HUDEP-2 (cell line): ENCODE results near the gene RAPGEF6.

ENCODE experiments used
- DNase-seq, 76 experiments: peaks; one replicate each; lab custom pipeline; 2025; ENCODE audit not compliant: unreplicated experiment in 76 of 76; lab: John Stamatoyannopoulos, UW

Gene RAPGEF6

DNA sequence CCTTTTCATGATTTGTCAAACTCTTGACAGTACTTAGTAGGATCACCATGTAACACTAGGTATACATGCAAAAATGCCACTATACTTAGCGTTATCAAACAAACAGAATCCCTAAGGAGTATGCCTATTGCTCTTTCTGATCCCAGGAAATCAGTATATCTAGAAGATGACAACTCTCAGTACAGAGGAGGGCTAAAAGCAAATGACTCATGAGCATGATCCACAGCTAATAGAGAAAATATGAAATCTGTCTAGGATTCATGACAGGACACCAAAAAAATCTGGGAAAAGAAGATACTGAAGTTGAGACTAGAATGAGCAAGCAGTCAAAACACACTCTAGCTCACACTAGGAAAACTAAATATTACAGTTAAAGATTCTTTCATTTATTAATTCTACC, 89.2 kb downstream of the RAPGEF6 start:
- no peak for DNase-seq

DNA sequence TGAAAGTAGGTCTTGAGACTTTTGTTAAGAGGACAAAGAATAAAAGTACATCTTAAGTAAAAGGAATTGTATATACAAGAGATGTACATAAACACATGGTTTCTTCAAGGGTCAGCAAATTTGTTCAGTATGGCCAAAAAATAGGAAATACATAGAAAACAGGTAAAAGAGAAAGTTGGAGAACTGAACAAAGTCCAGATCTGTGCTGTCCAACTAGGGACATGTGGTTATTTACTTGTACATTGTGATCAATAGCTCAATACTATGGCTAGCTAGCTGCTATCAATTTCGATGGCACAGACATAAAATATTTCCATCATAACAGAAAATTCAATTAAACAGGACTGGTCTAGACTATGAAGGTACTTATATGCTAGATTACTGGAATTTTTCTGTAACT, 92.3 kb downstream of the RAPGEF6 start:
- no peak for DNase-seq

DNA sequence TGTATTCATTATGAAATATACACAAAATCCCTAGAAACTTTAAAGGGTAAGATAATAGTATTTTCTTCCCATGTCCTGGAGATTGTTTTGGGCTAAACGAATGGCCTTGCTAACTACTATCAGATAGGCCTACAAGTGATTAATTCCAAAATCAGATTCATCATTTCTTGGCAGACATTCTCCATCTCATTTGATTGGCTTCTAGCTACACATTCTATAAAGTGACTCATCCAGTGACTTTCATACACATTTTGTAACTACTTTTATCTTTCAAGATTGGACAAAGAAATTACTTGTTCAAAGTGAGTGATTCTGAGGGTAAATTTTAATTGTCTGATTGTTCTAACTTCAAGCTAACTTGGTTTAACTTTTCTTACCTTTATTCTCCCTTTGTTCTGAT, 93.3 kb downstream of the RAPGEF6 start:
- peak in 3 of 76 experiments; percentile 11 to 16 (median 14) for DNase-seq

DNA sequence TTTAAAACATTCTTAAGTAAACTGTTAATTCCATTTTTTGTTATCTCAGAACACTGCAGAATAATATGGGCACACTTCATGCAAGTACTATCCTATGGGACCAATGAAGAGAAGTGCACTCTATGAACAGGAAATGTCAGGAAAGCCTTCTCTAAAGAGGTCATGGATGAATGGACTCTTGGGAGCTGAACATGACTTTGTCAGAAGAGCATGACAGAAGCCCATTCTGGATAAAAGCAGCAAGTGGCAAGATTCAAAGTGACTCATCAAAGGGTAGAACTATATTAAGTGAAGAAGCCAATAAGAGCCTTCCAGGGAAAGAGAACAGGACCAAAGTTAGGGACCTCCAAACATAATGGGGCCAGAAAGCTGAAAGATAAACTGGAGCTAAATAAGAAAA, 94.0 kb downstream of the RAPGEF6 start:
- DNase-seq, result no peak

DNA sequence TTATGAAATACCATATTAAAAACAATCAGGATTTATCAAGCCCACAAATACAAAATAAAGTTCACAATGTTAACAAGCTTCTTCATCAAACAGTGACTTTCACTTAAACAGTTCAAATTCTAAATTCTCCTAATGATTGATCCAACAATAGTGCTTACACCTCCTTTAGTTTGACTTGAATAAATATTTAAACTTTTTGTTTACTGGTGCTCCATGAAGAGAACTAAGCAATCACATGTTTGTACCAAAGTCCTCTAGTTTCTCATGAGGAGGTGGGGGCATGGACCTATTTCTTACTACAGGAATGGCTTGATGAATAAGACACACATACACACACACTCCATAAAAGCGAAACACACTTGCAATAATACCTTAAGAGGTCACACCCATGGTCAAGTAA, 95.8 kb downstream of the RAPGEF6 start:
- no peak for DNase-seq

DNA sequence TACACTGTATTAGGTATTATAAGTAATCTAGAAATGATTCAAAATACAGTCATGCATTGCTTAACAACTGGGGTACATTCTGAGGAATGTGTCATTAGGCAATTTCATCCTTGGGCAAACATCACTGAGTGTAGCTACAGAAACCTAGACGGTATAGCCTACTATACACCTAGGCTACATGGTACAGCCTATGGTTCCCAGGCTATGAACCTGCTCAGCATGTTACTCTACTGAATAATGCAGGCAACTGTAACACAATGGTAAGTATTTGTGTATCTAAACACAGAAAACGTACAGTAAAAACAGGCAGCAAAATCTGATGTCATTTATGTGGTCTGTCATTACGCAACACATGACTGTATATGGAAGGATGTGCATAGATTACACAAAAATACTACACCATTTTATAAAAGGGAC, 96.8 kb downstream of the RAPGEF6 start:
- no peak for DNase-seq

DNA sequence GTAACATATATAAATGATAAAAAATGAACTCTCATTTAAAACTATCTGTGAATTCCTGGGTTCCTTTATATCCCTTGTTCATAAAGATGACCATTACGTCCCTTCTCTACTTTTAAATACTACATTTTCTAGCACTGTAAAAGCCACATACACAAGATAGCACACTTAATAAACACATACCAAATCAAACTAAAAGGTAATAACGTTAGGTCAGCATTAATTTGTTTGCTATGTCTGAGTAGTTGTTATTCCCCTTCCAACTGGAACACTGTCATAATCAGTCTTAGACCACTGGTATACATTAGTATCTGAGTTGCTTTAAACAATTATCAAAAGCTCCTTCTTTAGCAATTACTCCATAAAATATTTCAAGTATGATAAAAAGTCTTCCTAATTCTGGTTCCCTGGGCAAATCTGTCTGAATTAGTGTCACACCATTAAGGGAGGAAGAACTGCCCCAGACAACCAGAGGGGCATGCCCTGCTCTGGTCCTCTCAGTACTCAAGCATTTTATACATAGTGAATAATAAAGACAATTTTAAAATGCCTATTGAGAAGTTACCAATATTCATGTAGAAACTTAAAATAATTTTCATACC, 98.1 kb downstream of the RAPGEF6 start:
- no peak for DNase-seq

DNA sequence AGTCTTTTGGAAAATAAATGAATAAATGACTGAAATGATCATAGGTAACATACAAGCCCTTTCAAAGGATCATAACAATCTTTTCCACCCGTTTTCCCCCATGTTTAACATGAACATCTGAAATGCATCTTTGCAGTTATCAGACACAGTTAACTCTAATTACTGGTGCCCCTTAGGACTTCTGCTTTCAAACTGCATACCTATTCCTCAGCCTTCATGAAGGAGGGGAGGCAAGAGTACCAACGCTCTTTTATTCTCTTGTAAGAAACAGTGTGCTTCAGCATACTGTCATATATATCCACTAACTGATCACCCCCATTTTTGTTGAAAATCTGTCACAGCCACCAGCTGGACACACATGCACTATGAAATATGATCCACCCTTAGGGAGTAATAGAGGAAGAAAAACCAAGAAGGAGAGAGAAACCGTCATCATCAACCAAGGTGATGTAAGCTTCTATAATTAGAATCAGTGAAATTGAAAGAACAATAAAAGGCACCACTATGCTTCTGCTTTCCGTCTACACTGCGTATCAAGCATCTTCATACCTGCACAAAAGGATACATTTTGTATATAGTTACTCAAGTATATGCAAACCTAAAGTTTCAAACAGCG, 98.7 kb downstream of the RAPGEF6 start:
- DNase-seq, result no peak

DNA sequence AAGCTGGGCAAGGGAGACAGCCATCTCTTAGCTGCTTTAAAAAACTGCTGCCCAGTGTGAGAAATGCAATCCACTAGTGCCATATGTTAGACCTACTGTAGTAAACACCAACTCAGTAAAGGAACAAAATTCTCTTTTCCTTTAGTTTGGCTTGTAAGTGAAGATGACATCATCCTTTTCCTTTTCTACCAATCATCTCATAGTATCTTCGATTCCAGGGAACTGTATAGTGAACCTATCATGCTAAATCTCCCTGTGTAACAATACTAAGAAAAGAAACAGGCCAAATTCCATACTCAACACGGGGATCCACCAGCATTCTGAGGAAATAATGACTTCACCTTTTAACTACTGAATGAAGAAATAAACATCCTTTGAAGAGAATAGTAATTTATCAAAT, 100.1 kb downstream of the RAPGEF6 start:
- DNase-seq, result no peak

DNA sequence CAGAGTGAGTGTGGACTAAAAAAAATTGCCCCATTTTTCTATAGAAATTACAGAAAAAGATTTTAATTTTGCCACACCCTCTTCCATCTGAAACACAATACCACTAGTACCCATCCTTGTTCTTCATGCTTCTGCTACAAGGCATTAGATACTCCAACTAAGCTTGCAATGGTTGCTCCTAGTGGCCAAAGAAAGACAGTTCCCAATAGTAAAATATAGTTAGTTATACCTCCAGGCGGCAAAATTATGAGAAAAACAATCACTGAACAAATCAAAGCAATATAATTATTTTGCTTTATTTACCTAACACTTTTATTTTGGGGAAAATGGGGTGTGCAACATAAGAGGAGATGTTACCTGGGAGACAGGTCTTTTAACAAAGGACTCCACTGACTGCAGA, 101.2 kb downstream of the RAPGEF6 start:
- DNase-seq, result no peak

DNA sequence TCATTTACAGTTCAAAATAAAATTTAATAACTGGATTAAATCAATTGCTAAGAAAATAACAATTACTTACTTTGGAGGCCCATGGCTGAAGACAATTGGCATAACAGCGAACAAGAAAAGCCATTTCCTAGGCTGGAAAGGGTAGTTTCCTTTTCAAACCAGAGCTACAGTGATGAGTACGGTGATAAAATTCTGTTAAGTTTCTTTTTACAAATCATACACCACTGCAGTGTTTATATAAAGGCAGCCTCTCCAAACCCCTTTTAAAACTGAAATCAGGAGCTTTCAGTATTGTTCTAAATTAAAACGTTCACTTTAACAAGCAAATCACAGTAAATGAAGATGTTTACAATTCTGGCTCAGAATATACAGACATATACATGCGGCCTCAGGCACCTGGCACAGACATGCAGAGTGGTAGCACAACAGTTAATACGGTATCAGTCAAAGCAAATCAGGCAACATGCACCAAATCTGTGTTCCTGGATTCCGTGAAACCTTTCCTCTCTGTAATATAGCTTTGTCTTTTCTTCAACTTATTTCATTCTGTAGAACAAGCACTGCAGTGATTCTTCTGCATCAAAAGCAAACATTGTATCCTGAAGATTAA, 102.9 kb downstream of the RAPGEF6 start:
- no peak for DNase-seq

DNA sequence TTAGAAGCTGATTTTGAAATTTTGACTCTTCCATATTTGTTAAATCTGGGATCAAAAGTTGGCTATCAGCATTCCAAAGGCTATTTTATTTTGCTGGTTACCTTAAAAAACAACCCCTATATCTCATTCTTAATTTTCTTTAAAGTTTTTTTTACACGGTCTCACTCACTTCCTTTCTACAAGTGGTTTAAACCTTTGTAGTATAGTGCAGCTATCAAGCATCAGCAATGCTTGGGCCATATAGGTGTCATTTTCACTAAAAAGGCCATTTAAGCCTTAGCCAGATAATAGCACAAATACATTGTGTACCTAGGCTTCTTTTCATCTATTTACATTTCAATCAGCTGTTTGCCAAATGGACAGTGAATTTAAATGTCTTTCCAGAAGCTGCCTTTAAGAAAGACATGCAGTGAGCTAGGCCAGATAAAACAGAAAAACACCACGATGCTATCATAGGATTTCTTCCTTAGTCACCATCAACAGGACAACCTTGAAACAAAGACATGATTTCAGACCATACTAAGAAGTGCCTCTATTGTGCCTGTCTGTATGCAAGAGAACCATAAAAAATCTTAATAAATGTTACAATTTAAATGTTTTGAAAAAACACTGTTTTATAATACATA, 104.2 kb downstream of the RAPGEF6 start:
- DNase-seq, result no peak

DNA sequence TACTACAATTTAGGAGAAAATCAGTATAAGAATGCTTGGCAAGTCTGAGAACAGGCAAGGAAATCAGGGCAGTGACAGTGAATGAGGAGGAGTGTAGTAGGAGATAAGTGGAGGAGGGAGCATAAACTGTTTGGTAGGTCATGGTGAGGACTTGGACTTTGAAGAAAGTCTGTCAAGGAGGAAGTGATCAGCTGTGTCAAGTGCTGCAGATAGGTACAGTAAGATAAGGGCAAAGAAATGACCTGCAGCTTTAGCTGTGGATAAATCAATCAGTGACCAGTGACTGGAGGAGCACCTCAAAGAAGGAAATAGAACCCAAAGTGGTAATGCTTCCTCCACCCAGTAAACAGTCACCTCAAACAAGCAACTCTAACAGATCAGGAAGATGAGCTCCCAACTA, 106.3 kb downstream of the RAPGEF6 start:
- DNase-seq, result peak in 22 of 76 experiments; percentile 1 to 57 (median 18)

DNA sequence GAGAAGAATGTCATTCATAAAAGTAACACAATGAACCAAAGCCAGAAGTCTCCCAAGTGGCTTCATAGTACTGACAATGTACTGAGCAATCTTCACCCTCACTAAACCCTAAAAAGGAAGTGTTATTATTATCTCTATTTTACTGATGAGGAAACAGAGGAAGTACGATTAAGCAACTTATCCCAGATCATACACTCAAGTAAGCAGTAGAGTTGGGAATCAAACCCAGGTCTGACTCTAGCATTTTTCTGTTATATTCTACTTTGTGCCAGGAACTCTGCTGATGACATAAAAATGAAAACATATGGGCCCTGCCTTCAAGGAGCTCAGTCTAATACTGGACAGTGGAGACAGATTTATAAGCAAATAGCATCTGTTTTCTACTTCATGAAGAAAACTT, 109.2 kb downstream of the RAPGEF6 start:
- DNase-seq, result no peak

DNA sequence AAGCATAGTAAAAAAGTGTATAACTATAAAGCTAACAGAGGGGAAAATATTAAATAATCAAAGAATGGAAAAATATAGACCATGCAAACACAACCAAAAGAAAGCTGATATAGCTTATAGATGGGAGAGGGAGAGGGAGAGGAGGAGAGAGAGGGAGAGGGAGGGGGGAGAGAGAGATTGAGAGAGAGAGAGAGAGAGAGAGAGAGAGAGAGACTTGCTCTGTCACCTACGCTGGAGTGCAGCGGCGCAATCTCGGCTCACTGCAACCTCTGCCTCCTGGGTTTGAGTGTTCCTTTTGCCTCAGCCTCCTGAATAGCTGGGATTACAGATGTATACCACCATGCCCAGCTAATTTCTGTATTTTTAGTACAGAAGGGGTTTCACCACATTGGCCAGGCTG, 110.6 kb downstream of the RAPGEF6 start:
- DNase-seq, result no peak

DNA sequence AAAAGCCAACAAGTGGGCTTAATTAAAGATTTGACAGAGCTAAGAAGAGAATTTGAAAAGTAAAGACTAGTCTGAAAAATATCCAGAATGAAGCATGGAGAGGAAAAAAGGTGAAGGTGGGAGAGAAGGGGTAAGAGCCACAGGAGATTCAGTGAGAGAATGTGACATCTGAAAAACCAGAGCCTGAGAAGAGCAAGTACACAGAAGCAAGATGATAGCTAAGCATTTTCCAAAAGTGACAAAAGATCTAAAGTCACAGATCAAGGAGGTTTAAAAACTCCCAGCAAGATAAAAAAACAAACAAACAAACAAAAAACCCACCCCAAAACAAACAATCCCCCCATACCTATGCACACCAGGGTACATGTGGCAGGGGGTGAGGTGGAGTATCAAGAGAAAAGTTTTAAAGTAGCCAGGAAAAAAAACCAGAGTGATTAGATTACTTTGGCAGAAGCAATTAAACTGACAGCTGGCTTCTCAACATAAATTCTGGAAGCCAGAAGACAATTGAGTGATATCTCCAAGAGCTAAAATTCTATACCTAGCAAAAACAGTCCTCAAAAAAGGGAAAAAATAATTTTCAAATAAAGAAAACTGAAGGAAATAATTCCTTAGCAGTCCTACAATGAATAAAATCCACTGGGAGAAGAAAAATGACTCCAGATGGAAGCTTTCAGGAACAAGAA, 111.4 kb downstream of the RAPGEF6 start:
- no peak for DNase-seq

DNA sequence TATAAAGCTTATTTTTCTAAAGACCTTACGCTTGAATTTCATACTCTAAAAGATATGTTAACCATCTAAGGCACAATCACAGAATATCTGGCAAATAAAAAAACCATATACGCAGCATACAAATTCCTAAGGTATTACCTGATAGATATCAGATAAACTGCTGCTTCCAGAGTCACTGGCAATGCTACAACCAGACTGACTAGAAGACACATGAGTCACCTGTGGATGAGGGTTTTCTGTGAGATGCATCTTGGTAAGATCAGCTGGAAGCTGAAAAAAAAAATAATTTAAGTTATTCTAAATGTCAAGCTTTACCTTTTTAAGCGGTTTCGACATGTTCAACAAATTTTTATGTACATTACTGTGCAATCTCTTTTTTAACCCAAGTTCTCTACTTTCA, 113.8 kb downstream of the RAPGEF6 start:
- no peak for DNase-seq

DNA sequence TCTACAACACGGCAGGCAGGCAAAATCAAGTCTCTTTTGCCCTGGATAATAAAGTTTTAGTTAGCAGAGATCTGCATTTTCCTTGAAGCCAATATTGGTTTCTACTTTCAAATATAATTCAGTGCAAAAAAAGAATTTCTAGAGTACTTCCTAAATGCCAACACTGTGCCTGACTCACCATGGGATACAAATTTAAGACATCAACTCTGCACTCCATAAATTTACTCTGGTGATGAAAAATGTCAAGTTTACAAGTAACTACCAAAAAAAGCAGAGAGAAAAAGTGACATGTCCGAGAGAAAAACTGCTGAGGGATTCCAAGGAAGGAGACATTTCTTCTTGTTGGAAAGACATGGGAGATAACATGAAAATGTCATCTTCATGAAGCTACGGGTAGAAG, 119.7 kb downstream of the RAPGEF6 start:
- DNase-seq, result no peak

DNA sequence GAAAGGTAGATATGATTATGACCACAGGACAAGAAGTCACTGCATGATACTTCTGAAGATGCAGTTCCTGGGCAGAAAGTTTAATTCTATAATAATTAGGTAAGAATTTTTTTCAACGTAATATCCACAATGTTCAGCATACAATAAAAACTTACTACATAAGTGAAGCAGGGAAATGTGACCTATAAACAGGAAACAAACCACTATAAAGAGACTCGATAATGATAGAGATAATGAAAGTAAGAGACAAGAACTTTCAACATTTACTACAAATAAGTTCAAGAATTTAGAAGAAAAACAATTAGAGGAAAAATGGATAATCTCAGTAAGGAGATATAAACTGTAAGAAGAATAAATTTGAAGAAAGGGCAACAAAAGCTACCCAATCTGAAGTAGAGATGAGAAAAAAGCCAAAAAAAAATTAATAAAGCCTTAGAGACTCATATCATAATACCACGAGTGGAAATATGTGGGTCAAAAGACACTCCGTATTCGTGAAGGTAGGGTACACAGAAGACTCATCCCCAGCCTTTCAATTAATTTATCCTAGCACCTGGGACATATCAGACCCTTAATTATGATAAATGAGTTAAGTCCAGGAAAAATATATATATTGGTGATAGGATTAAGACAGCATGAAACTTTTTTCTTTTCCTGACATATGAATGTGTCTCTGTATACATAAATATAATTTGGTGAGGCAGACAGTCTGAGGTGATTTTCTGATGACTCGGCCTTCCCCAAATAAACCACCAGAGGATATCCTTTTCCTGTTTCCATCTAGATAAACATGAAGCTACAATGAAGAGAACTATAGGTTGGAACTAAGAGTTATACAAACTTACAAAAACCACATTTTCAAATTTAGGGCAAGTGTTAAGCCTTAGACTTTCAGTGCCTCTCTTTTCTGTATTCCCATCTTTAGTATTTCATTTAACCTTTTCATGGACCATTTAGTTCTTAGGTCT, 120.4 kb downstream of the RAPGEF6 start:
- DNase-seq, result no peak

DNA sequence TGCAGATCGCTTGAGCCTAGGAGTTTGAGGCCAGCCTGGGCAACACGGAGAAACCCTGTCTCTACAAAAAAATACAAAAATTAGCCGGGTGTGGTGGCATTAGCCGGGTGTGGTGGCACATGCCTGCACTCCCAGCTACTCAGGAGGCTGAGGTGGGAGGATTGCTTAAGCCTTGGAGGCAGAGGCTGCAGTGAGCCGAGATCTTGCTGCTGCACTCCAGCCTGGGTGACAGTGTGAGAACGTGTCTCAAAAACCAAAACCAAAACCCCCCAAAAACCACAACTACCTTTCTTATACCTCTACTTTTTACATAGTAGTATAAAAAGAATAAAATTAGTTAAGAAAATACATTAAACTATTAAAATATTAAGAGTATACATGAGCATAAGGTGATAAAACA, 121.2 kb downstream of the RAPGEF6 start:
- no peak for DNase-seq
